ENCODE data around the gene EHMT1.
"Not testable (repeated sequence)": the region's sequence is repeated elsewhere in the genome, so short reads cannot be mapped to it uniquely, and the experiment has no call there.

Gene EHMT1

DNA sequence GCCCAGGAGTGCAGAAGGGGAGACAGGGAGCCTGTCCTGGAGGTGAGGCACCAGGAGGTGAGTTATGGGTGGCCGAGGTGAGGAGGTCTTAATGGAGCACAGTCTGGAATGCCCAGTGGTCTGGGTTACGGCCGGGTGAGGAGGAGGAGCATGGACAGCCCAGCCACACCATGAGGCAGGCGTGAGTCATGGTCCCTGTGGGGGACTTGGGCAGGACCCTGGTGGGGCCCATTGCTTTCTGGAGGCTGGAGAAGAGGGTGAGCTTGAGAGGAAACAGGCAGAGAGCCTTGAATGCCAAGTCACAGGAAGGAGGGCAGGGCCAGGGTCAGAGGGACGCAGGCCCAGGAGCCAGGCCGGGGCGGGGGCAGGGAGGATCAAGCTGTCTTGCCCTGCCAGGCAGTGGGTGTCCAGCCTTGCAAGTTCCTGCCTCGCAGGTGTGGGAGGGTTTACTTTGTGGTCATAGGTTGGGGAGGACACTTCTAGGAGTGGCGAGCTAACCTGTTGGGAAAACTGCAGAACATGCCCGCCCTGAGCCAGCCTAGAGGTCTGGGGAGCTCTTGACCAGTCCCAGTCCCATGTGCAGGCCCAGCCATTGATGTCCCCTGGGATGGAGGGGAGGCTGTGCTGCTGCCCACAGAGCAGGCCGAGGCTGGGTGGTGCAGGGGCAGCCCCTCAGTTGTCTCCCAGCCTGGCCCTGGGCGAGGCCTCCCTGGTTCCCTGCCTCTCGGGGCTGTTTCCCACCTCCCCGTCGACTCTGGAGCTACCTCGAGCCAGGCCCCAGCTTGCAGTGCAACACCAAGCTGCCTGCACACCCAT is 261.6 kb downstream of the EHMT1 start:
- DNase-seq (ENCODE audit: extremely low read depth in 1 of 2, low read depth in 1 of 2): no peak

GRCh38 chr9:137880976-137881530 is 262.2 kb downstream of the EHMT1 start:
- DNase-seq (ENCODE audit: extremely low read depth in 1 of 2, low read depth in 1 of 2): no peak

GRCh38 chr9:137881591-137882505 is 263.0 kb downstream of the EHMT1 start:
- DNase-seq (ENCODE audit: extremely low read depth in 1 of 2, low read depth in 1 of 2): no peak

- no peak for DNase-seq (ENCODE audit: extremely low read depth in 1 of 2, low read depth in 1 of 2)
Measured at GRCh38 chr9:137882506-137882821, 263.7 kb downstream of the EHMT1 start.

- DNase-seq (ENCODE audit: extremely low read depth in 1 of 2, low read depth in 1 of 2): not testable (repeated sequence)
Measured at GRCh38 chr9:137883977-137884376, 265.2 kb downstream of the EHMT1 start.

- not testable (repeated sequence) for DNase-seq (ENCODE audit: extremely low read depth in 1 of 2, low read depth in 1 of 2)
Measured at GRCh38 chr9:137884547-137884946, 265.7 kb downstream of the EHMT1 start.

DNA sequence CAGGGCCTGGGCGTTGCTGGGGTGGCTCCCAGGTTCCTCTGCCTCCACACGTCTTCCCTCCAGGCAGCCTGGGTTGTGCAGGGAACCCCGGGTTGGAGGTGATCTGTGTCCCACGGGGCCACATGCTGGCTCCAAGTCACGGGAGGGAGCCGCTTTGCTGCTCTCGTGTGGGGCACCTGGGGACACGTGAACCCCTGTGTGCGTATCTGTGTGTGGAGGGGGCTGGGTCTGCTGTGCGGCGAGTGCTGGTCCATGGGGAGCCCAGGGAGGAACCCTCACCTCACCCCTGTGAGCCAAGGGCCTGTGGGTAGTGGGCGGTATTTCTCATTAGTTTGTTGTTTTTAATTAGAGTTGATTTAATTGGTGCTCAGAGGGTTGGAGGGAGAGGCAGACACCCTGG is 266.3 kb downstream of the EHMT1 start:
- not testable (repeated sequence) for DNase-seq (ENCODE audit: extremely low read depth in 1 of 2, low read depth in 1 of 2)
